WTC11 (cell line): ENCODE measurements around the gene EMC8. TPM values are rescaled to one million over a fixed set of nuclear protein-coding genes. Genes with fewer than 3 reads are reported as not detected.

Experiments used
- ATAC-seq: fragments of 200-7000 bp; cut with Tn5 transposase; 2 replicates; pipeline ENCODE4 v1.10.0; 2021; ENCODE audit warnings: mild to moderate bottlenecking, moderate library complexity
- CTCF ChIA-PET: fragments of 300-600 bp; sonication (Branson Sonifier 250); formaldehyde crosslinking; loops from one replicate; lab custom pipeline; 2021; ENCODE audit warnings: antibody characterized with exemption; lab: Charles Lee
- POLR2A ChIA-PET: fragments of 350-600 bp; sonication (Branson Sonifier 250); formaldehyde crosslinking; loops from one replicate; lab custom pipeline; 2021; ENCODE audit warnings: antibody characterized with exemption; lab: Charles Lee
- DNase-seq: peaks from one replicate; pipeline ENCODE4 v3.0.0; 2021; ENCODE audit warnings: low spot score
- H3K27ac Mint-ChIP-seq: 2 replicates; pipeline ENCODE4 v1.8.0; 2021; ENCODE audit warnings: mixed read lengths
- H3K27me3 Mint-ChIP-seq: 2 replicates; pipeline ENCODE4 v1.8.0; 2021; ENCODE audit warnings: low read depth, mild to moderate bottlenecking, moderate library complexity, mixed read lengths
- H3K36me3 Mint-ChIP-seq: 2 replicates; pipeline ENCODE4 v1.8.0; 2021; ENCODE audit warnings: mixed read lengths
- H3K4me1 Mint-ChIP-seq: 2 replicates; pipeline ENCODE4 v1.8.0; 2022; ENCODE audit warnings: mixed read lengths
- H3K4me3 Mint-ChIP-seq: 2 replicates; pipeline ENCODE4 v1.8.0; 2021; ENCODE audit warnings: mild to moderate bottlenecking, moderate library complexity, mixed read lengths
- H3K9me3 Mint-ChIP-seq: 2 replicates; pipeline ENCODE4 v1.8.0; 2021; ENCODE audit warnings: mixed read lengths
- HMGA2 ChIP-seq: fragments of 250-450 bp; sonication (Bioruptor Pico); IDR thresholded peaks from 2 replicates; pipeline ENCODE4 v1.4.0; 2021; ENCODE audit warnings: mild to moderate bottlenecking, moderate library complexity
- JAZF1 ChIP-seq: fragments of 250-450 bp; sonication (Bioruptor Pico); IDR thresholded peaks from 2 replicates; pipeline ENCODE4 v1.9.0; 2021; ENCODE audit warnings: moderate library complexity, mild to moderate bottlenecking, inconsistent platforms
- SMAD4 ChIP-seq: sonication (generic); formaldehyde crosslinking; IDR thresholded peaks from 2 replicates; pipeline ENCODE4 v1.8.0; 2022; ENCODE audit warnings: mild to moderate bottlenecking, missing genetic modification reagents
- ZNF671 ChIP-seq: fragments of 250-450 bp; sonication (Bioruptor Pico); IDR thresholded peaks from 2 replicates; pipeline ENCODE4 v1.8.0; 2021; ENCODE audit warnings: mild to moderate bottlenecking
- total RNA-seq: library from RNA; stranded (reverse); gene quantifications from 3 replicates; pipeline ENCODE4 v1.2.3, GENCODE V29; 2021
- TF ChIP-seq, protein P1 (sequence below): fragments of 250-450 bp; sonication (Bioruptor Pico); IDR thresholded peaks from 2 replicates; pipeline ENCODE4 v1.9.0; 2021; ENCODE audit warnings: mild to moderate bottlenecking, borderline replicate concordance
- TF ChIP-seq, protein P2 (sequence below): sonication (generic); formaldehyde crosslinking; IDR thresholded peaks from 2 replicates; pipeline ENCODE4 v1.8.0; 2022; ENCODE audit warnings: mild to moderate bottlenecking, missing genetic modification reagents
- TF ChIP-seq, protein P3 (sequence below): sonication (generic); formaldehyde crosslinking; IDR thresholded peaks from 2 replicates; pipeline ENCODE4 v1.8.0; 2022; ENCODE audit warnings: missing genetic modification reagents
- TF ChIP-seq, protein P4 (sequence below): fragments of 250-450 bp; sonication (Bioruptor Pico); IDR thresholded peaks from 2 replicates; pipeline ENCODE4 v1.8.0; 2021; ENCODE audit warnings: mild to moderate bottlenecking
- TF ChIP-seq, protein P5 (sequence below): sonication (generic); formaldehyde crosslinking; IDR thresholded peaks from 2 replicates; pipeline ENCODE4 v1.8.1; 2023; ENCODE audit warnings: mild to moderate bottlenecking, missing genetic modification reagents, moderate library complexity
- TF ChIP-seq, protein P6 (sequence below): fragments of 250-450 bp; sonication (Bioruptor Pico); IDR thresholded peaks from 2 replicates; pipeline ENCODE4 v2.1.2; 2022; ENCODE audit warnings: mild to moderate bottlenecking, moderate library complexity
- TF ChIP-seq, protein P7 (sequence below): fragments of 250-450 bp; sonication (Bioruptor Pico); conservative IDR thresholded peaks from 2 replicates; pipeline ENCODE4 v1.9.0; 2021; ENCODE audit warnings: mild to moderate bottlenecking
- TF ChIP-seq, protein P8 (sequence below): sonication (generic); formaldehyde crosslinking; IDR thresholded peaks from 2 replicates; pipeline ENCODE4 v1.8.1; 2022; ENCODE audit warnings: low read depth, missing genetic modification reagents, borderline replicate concordance
- TF ChIP-seq, protein P9 (sequence below): sonication (generic); formaldehyde crosslinking; IDR thresholded peaks from 2 replicates; pipeline ENCODE4 v1.8.0; 2023; ENCODE audit warnings: missing genetic modification reagents, mild to moderate bottlenecking, borderline replicate concordance

EMC8 gene
- total RNA-seq, 1 experiment from 2014 or later, result 55.2 TPM

DNA sequence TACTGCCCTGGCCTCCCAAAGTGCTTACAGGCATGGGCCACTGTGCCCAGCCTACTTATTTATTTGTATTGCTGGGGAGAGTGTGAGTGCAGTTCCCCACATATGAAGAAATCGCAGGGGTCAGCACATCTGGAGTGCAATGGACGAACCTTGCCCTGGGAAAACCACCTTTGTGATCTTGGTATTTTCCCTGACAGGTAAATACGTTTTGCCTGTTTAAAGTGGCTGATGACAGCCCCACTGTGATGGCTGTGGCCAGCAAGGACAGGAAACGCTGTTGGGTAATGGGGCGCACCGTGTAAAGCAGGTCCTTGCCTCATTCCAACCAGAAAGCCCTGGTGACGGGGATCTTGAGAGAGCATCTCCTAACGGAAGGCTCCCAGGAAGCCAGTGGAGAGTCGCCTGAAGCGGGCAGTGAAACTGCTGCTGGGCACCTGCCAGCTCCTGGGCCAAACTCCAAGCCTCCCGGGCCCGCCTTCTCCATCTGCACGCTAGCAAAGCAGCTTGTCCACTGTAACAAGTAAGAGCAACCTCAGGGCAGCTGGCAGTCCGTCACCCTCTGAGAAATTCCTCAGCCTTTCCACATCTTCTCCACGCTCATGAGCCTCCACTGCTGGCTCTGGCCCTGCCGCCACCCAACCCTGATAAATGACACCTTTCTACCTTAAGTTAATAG lies 17.5 kb downstream of the EMC8 start:
- DNase-seq, result no peak
- peaks cover 47% of the 10 kb centered on the region for H3K36me3 Mint-ChIP-seq
- H3K4me3 Mint-ChIP-seq, result no peak overlapping the region
- no peaks in the 10 kb centered on the region for H3K9me3 Mint-ChIP-seq
- 0 out of 2 replicates have a peak overlapping the region, but pooled peaks have one; percentile 4 for H3K27ac Mint-ChIP-seq
- CTCF ChIA-PET, result interaction anchor here (1.0 kb wide), 1 partner anchor 40 kb away, joined by 3 read pairs; no protein-coding TSS in a partner anchor
- POLR2A ChIA-PET, result interaction anchor here (0.7 kb wide), 1 partner anchor 443 kb away, joined by 6 read pairs; no protein-coding TSS in a partner anchor
- no peak for ATAC-seq
- no peaks in the 10 kb centered on the region for H3K4me1 Mint-ChIP-seq
- H3K27me3 Mint-ChIP-seq, result no peaks in the 10 kb centered on the region
- TF ChIP-seq, protein P1, sequence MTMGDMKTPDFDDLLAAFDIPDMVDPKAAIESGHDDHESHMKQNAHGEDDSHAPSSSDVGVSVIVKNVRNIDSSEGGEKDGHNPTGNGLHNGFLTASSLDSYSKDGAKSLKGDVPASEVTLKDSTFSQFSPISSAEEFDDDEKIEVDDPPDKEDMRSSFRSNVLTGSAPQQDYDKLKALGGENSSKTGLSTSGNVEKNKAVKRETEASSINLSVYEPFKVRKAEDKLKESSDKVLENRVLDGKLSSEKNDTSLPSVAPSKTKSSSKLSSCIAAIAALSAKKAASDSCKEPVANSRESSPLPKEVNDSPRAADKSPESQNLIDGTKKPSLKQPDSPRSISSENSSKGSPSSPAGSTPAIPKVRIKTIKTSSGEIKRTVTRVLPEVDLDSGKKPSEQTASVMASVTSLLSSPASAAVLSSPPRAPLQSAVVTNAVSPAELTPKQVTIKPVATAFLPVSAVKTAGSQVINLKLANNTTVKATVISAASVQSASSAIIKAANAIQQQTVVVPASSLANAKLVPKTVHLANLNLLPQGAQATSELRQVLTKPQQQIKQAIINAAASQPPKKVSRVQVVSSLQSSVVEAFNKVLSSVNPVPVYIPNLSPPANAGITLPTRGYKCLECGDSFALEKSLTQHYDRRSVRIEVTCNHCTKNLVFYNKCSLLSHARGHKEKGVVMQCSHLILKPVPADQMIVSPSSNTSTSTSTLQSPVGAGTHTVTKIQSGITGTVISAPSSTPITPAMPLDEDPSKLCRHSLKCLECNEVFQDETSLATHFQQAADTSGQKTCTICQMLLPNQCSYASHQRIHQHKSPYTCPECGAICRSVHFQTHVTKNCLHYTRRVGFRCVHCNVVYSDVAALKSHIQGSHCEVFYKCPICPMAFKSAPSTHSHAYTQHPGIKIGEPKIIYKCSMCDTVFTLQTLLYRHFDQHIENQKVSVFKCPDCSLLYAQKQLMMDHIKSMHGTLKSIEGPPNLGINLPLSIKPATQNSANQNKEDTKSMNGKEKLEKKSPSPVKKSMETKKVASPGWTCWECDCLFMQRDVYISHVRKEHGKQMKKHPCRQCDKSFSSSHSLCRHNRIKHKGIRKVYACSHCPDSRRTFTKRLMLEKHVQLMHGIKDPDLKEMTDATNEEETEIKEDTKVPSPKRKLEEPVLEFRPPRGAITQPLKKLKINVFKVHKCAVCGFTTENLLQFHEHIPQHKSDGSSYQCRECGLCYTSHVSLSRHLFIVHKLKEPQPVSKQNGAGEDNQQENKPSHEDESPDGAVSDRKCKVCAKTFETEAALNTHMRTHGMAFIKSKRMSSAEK (CRISPR knock-in tag), result no peak
- TF ChIP-seq, protein P2, sequence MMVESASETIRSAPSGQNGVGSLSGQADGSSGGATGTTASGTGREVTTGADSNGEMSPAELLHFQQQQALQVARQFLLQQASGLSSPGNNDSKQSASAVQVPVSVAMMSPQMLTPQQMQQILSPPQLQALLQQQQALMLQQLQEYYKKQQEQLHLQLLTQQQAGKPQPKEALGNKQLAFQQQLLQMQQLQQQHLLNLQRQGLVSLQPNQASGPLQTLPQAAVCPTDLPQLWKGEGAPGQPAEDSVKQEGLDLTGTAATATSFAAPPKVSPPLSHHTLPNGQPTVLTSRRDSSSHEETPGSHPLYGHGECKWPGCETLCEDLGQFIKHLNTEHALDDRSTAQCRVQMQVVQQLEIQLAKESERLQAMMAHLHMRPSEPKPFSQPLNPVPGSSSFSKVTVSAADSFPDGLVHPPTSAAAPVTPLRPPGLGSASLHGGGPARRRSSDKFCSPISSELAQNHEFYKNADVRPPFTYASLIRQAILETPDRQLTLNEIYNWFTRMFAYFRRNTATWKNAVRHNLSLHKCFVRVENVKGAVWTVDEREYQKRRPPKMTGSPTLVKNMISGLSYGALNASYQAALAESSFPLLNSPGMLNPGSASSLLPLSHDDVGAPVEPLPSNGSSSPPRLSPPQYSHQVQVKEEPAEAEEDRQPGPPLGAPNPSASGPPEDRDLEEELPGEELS, result no peak
- TF ChIP-seq SMAD4 (CRISPR knock-in tag) (no peak), ZNF671 (no peak), HMGA2 (CRISPR knock-in tag) (no peak), JAZF1 (no peak)
- TF ChIP-seq, protein P3, sequence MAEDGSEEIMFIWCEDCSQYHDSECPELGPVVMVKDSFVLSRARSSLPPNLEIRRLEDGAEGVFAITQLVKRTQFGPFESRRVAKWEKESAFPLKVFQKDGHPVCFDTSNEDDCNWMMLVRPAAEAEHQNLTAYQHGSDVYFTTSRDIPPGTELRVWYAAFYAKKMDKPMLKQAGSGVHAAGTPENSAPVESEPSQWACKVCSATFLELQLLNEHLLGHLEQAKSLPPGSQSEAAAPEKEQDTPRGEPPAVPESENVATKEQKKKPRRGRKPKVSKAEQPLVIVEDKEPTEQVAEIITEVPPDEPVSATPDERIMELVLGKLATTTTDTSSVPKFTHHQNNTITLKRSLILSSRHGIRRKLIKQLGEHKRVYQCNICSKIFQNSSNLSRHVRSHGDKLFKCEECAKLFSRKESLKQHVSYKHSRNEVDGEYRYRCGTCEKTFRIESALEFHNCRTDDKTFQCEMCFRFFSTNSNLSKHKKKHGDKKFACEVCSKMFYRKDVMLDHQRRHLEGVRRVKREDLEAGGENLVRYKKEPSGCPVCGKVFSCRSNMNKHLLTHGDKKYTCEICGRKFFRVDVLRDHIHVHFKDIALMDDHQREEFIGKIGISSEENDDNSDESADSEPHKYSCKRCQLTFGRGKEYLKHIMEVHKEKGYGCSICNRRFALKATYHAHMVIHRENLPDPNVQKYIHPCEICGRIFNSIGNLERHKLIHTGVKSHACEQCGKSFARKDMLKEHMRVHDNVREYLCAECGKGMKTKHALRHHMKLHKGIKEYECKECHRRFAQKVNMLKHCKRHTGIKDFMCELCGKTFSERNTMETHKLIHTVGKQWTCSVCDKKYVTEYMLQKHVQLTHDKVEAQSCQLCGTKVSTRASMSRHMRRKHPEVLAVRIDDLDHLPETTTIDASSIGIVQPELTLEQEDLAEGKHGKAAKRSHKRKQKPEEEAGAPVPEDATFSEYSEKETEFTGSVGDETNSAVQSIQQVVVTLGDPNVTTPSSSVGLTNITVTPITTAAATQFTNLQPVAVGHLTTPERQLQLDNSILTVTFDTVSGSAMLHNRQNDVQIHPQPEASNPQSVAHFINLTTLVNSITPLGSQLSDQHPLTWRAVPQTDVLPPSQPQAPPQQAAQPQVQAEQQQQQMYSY (CRISPR knock-in tag), result no peak
- TF ChIP-seq, protein P4, sequence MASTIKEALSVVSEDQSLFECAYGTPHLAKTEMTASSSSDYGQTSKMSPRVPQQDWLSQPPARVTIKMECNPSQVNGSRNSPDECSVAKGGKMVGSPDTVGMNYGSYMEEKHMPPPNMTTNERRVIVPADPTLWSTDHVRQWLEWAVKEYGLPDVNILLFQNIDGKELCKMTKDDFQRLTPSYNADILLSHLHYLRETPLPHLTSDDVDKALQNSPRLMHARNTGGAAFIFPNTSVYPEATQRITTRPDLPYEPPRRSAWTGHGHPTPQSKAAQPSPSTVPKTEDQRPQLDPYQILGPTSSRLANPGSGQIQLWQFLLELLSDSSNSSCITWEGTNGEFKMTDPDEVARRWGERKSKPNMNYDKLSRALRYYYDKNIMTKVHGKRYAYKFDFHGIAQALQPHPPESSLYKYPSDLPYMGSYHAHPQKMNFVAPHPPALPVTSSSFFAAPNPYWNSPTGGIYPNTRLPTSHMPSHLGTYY (CRISPR knock-in tag), result no peak
- TF ChIP-seq, protein P5, sequence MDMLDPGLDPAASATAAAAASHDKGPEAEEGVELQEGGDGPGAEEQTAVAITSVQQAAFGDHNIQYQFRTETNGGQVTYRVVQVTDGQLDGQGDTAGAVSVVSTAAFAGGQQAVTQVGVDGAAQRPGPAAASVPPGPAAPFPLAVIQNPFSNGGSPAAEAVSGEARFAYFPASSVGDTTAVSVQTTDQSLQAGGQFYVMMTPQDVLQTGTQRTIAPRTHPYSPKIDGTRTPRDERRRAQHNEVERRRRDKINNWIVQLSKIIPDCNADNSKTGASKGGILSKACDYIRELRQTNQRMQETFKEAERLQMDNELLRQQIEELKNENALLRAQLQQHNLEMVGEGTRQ, result no peak
- TF ChIP-seq, protein P6, sequence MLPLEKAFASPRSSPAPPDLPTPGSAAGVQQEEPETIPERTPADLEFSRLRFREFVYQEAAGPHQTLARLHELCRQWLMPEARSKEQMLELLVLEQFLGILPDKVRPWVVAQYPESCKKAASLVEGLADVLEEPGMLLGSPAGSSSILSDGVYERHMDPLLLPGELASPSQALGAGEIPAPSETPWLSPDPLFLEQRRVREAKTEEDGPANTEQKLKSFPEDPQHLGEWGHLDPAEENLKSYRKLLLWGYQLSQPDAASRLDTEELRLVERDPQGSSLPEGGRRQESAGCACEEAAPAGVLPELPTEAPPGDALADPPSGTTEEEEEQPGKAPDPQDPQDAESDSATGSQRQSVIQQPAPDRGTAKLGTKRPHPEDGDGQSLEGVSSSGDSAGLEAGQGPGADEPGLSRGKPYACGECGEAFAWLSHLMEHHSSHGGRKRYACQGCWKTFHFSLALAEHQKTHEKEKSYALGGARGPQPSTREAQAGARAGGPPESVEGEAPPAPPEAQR (CRISPR knock-in tag), result no peak
- TF ChIP-seq, protein P7, sequence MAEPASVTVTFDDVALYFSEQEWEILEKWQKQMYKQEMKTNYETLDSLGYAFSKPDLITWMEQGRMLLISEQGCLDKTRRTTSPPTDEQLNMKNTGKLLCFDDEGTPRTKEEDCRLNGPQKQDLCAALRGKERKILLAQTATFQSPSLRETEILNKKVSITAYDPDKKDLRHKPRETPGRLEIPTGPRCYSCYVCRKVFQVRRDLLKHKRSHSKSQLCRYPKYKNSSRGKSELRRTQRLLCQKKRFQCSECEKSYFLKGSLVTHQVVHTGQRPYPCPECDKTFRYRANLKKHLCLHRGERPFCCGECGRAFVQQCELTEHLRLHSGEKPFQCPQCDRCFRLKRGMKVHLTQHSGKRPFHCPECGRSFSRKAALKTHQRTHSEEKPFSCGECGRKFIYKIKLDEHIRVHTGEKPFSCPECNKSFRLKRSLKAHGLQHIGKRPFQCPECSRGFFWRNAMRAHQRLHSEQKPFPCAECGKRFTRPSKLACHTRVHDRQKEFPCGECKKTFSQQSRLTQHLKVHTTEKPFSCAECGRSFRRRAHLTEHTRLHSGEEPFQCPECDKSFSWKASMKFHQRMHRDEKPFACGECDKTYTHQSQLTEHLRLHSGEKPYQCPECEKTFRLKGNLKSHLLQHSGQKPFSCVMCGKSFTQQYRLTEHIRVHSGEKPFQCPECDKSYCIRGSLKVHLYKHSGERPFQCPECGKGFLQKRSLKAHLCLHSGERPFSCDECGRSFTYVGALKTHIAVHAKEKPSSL (CRISPR knock-in tag), result no peak
- TF ChIP-seq, protein P8, sequence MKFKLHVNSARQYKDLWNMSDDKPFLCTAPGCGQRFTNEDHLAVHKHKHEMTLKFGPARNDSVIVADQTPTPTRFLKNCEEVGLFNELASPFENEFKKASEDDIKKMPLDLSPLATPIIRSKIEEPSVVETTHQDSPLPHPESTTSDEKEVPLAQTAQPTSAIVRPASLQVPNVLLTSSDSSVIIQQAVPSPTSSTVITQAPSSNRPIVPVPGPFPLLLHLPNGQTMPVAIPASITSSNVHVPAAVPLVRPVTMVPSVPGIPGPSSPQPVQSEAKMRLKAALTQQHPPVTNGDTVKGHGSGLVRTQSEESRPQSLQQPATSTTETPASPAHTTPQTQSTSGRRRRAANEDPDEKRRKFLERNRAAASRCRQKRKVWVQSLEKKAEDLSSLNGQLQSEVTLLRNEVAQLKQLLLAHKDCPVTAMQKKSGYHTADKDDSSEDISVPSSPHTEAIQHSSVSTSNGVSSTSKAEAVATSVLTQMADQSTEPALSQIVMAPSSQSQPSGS (CRISPR knock-in tag), result no peak
- TF ChIP-seq, protein P9, sequence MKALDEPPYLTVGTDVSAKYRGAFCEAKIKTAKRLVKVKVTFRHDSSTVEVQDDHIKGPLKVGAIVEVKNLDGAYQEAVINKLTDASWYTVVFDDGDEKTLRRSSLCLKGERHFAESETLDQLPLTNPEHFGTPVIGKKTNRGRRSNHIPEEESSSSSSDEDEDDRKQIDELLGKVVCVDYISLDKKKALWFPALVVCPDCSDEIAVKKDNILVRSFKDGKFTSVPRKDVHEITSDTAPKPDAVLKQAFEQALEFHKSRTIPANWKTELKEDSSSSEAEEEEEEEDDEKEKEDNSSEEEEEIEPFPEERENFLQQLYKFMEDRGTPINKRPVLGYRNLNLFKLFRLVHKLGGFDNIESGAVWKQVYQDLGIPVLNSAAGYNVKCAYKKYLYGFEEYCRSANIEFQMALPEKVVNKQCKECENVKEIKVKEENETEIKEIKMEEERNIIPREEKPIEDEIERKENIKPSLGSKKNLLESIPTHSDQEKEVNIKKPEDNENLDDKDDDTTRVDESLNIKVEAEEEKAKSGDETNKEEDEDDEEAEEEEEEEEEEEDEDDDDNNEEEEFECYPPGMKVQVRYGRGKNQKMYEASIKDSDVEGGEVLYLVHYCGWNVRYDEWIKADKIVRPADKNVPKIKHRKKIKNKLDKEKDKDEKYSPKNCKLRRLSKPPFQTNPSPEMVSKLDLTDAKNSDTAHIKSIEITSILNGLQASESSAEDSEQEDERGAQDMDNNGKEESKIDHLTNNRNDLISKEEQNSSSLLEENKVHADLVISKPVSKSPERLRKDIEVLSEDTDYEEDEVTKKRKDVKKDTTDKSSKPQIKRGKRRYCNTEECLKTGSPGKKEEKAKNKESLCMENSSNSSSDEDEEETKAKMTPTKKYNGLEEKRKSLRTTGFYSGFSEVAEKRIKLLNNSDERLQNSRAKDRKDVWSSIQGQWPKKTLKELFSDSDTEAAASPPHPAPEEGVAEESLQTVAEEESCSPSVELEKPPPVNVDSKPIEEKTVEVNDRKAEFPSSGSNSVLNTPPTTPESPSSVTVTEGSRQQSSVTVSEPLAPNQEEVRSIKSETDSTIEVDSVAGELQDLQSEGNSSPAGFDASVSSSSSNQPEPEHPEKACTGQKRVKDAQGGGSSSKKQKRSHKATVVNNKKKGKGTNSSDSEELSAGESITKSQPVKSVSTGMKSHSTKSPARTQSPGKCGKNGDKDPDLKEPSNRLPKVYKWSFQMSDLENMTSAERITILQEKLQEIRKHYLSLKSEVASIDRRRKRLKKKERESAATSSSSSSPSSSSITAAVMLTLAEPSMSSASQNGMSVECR, result no peak
